Urinary bladder (tissue), 4 donors: ENCODE measurements around the gene TRIM47. TPM values are rescaled to one million over a fixed set of nuclear protein-coding genes. Genes with fewer than 3 reads are reported as not detected.
"Not testable (repeated sequence)": the region's sequence is repeated elsewhere in the genome, so short reads cannot be mapped to it uniquely, and the experiment has no call there.

Experiments
- DNase-seq: peaks from one replicate; pipeline ENCODE4 v3.0.0-alpha.2; 2015; ENCODE audit errors: extremely low spot score
- H3K27ac ChIP-seq: one replicate; pipeline ENCODE4 v1.5.1; 2013; ENCODE audit warnings: low read depth, mild to moderate bottlenecking, moderate library complexity
- H3K36me3 ChIP-seq: one replicate; pipeline ENCODE4 v1.6.1; 2013; ENCODE audit warnings: mild to moderate bottlenecking, moderate library complexity; ENCODE audit not compliant: insufficient read depth
- H3K4me1 ChIP-seq: one replicate; pipeline ENCODE4 v1.6.1; 2013; ENCODE audit warnings: mild to moderate bottlenecking, moderate library complexity; ENCODE audit not compliant: insufficient read depth
- H3K4me3 ChIP-seq: one replicate; pipeline ENCODE4 v1.5.1; 2013; ENCODE audit warnings: low read depth, low read length
- WGBS: extraction: QIAGEN DNeasy Blood & Tissue Kit; methylation state at CpG from one replicate; pipeline ENCODE4 v1.1.7; 2013; 5-methylcytosine and 5-hydroxymethylcytosine counted together
- polyA plus RNA-seq: library from polyadenylated mRNA; stranded (reverse); fragments of 200-250 nt; gene quantifications from one replicate; pipeline ENCODE4 v1.2.3, GENCODE V29; 2013
- total RNA-seq: library from RNA; depleted of rRNA; stranded (reverse); fragments of >200 nt; gene quantifications from one replicate; pipeline ENCODE4 v1.2.3, GENCODE V29; 2014
- donor health status: healthy with polysubstance abuse.
- donor health status: healthy.

Gene TRIM47
- total and polyA plus RNA-seq, 2 donors: 28.9 to 55.8 TPM

DNA sequence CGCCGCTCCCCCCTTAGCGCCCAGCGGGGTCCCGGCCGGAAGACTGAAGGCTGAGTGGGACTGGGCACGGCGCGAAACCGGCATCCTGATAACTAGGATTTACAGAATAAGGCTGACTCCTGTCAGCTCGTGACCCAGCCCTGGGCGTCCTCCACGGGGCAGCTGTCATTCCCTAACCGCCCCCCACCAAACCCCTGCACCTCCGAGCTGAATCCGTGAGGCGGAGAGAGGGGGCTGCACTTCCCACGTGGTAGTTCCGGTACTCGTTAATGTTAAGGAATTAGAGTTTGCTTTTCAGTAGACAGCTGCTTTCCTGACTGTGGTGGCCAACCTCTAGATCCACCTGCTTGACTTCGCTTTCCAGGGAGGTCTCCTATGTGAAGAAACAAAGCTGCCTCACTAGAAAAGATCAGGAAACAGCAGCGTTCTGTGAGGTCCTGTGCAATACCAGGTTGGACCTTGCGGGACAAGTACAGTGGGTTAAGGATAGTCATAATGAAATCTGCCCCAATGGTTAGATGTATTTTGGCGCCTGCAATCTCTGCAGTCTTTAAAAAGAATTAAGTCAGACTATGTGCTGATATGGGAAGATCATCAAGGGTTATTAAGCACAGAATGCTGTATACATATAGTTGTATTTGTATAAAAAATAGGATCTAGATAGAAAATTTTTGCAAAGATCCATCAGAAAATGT is 22.2 kb downstream of the TRIM47 start:
- peak overlapping the region; percentile 63 for H3K4me3 ChIP-seq
- H3K27ac ChIP-seq: peak overlapping the region; percentile 92
- WGBS: 1% methylated on average over 23 of the region's 24 CpGs
- H3K36me3 ChIP-seq: peaks cover under 1% of the 10 kb centered on the region
- no peaks in the 10 kb centered on the region for H3K4me1 ChIP-seq
- no peak for DNase-seq

GRCh38 chr17:75855310-75856061 is 22.9 kb downstream of the TRIM47 start, which contains the start of gene WBP2:
Gene WBP2 (minus strand): TSS chr17:75855335. CDS start chr17:75855297, 38 bp downstream.
- H3K4me1 ChIP-seq: no peaks in the 10 kb centered on the region
- WGBS: under 1% methylated on average over 58 of the region's 58 CpGs
- H3K4me3 ChIP-seq: peak within 1 kb of the TSS; percentile 77
- H3K36me3 ChIP-seq: peaks cover 5% of the 10 kb centered on the region
- peak; percentile 100 for DNase-seq
- H3K27ac ChIP-seq: peak within 1 kb of the TSS; percentile 92

DNA sequence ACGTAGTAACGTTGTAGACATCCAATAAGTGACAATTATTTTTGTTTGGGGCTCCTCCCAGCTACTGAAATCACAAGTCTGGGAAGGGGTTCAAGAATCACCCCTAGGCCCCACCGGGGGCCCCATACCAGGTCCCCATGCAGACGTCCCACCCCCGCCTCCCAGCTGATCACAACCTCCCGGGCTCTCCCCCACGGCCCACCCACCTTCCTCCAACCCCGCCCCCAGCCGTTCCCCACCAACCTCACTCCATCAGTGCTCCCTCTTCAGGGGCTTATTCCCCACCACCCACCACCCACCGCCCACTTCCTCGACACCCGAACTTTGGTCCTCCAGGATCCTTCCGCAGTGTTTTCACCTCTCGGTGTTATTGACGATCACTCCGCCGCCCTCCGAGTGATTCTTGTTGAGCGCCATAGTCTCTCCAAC is 23.5 kb downstream of the TRIM47 start:
- Histone ChIP-seq H3K27ac (peak overlapping the region; percentile 84), H3K36me3 (peaks cover 5% of the 10 kb centered on the region), H3K4me3 (peak overlapping the region; percentile 77), H3K4me1 (no peaks in the 10 kb centered on the region)
- WGBS: under 1% methylated on average over 19 of the region's 19 CpGs
- no peak for DNase-seq

DNA sequence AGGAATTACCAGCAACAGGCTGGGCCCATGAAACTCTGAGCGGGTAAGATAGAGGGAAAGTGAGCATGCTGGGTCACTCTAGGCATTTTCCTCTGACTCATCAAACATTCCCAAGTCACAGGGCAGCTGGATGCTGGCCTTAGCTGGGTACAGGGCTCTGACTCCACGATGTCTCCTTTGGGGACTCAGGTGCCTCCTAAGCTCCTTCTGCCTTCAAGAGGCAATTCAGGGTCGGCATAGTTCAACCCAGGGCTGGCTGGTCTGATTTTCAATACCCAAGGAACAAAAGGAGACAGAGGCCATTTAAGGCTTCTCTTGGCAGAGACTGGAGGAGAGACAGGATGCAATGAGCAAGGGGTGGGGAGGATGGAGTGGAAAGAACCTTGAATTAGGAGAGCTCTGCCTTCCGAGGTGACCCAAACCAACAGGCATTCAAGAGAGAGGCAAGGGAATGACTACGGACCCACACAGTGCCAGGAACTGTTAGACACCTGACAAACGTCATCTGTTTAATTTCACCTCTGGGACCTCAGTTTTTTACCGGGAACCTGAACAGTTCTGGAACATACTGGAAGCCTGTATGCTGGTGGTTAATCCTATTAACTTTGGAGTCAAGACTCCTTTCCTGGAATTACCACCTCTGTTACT is 24.2 kb downstream of the TRIM47 start:
- no peak for DNase-seq
- H3K4me3 ChIP-seq: peak overlapping the region; percentile 77
- peaks cover 5% of the 10 kb centered on the region for H3K36me3 ChIP-seq
- H3K27ac ChIP-seq: peak overlapping the region; percentile 84
- 23% methylated on average over 7 of the region's 7 CpGs for WGBS
- no peaks in the 10 kb centered on the region for H3K4me1 ChIP-seq

DNA sequence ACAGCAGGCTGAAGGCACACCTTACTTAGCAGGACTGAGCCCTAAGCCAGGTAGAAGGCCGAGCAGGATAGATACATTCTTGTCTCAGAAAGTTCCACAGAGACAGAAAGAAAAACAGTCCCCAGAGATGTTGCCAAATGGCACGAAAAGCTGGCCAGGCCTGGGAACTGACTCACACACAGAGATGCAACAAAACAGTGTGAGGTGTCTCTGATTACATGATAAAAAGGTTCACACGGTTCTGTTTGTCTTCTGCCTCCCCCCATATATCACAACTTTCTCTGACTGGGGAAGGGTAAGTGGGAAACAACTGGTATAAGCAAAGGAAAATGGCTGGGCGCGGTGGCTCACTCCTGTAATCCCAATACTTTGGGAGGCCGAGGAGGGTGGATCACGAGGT is 24.9 kb downstream of the TRIM47 start:
- Histone ChIP-seq H3K36me3 (peaks cover 7% of the 10 kb centered on the region), H3K4me1 (no peaks in the 10 kb centered on the region), H3K27ac (no peak overlapping the region), H3K4me3 (no peak overlapping the region)
- whole genome bisulfite sequencing: 69% methylated on average over 7 of the region's 7 CpGs
- no peak for DNase-seq

DNA sequence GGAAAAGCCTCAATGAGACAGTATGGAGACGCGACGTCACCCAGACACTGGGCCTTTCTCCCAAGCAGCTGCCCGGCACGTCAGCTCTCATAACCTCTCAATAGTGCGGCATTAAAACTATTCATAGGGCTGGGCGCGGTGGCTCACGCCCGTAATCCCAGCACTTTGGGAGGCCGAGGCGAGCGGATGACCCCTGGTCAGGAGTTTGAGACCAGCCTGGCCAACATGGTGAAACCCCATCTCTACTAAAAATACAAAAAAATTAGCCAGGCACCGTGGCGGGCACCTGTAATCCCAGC is 26.7 kb downstream of the TRIM47 start:
- 93% methylated on average over 15 of the region's 15 CpGs for WGBS
- H3K4me1 ChIP-seq, H3K27ac ChIP-seq, DNase-seq, H3K4me3 ChIP-seq: not testable (repeated sequence)
- H3K36me3 ChIP-seq: peaks cover 14% of the 10 kb centered on the region

- Histone ChIP-seq H3K4me3 (no peak overlapping the region), H3K4me1 (no peaks in the 10 kb centered on the region), H3K36me3 (peaks cover 14% of the 10 kb centered on the region), H3K27ac (no peak overlapping the region)
- no peak for DNase-seq
- 91% methylated on average over 12 of the region's 12 CpGs for WGBS
These were observed 27.3 kb downstream of the TRIM47 start for GRCh38 chr17:75850928-75851692.

GRCh38 chr17:75849724-75850123 is 28.7 kb downstream of the TRIM47 start:
- no peak overlapping the region for H3K27ac ChIP-seq
- no peak overlapping the region for H3K4me3 ChIP-seq
- no peaks in the 10 kb centered on the region for H3K4me1 ChIP-seq
- 85% methylated on average over 9 of the region's 9 CpGs for WGBS
- H3K36me3 ChIP-seq: peaks cover 14% of the 10 kb centered on the region
- DNase-seq: no peak

GRCh38 chr17:75849279-75849646 is 29.1 kb downstream of the TRIM47 start:
- DNase-seq: no peak
- Histone ChIP-seq H3K4me3 (no peak overlapping the region), H3K4me1 (no peaks in the 10 kb centered on the region), H3K36me3 (peaks cover 14% of the 10 kb centered on the region), H3K27ac (no peak overlapping the region)
- 81% methylated on average over 11 of the region's 11 CpGs for WGBS

- Histone ChIP-seq H3K4me1 (no peaks in the 10 kb centered on the region), H3K4me3 (no peak overlapping the region)
These were observed 29.7 kb downstream of the TRIM47 start for GRCh38 chr17:75848523-75849278.

GRCh38 chr17:75847614-75848522 is 30.5 kb downstream of the TRIM47 start:
- no peaks in the 10 kb centered on the region for H3K4me1 ChIP-seq
- peaks cover 14% of the 10 kb centered on the region for H3K36me3 ChIP-seq
- no peak overlapping the region for H3K27ac ChIP-seq
- no peak for DNase-seq
- 85% methylated on average over 25 of the region's 25 CpGs for whole genome bisulfite sequencing
- no peak overlapping the region for H3K4me3 ChIP-seq

More at GRCh38 chr17:75848523-75849278, 29.7 kb downstream of the TRIM47 start:
- peaks cover 14% of the 10 kb centered on the region for H3K36me3 ChIP-seq
- DNase-seq: no peak
- WGBS: 51% methylated on average over 16 of the region's 16 CpGs
- H3K27ac ChIP-seq: no peak overlapping the region
